ENCODE results near the gene LMX1A. TPM values are rescaled to one million over a fixed set of nuclear protein-coding genes. Genes with fewer than 3 reads are reported as not detected.

LMX1A gene
- total and polyA plus RNA-seq, 7 donors = 0.04 to 1.2 (median 0.46) TPM; not detected in 2

DNA sequence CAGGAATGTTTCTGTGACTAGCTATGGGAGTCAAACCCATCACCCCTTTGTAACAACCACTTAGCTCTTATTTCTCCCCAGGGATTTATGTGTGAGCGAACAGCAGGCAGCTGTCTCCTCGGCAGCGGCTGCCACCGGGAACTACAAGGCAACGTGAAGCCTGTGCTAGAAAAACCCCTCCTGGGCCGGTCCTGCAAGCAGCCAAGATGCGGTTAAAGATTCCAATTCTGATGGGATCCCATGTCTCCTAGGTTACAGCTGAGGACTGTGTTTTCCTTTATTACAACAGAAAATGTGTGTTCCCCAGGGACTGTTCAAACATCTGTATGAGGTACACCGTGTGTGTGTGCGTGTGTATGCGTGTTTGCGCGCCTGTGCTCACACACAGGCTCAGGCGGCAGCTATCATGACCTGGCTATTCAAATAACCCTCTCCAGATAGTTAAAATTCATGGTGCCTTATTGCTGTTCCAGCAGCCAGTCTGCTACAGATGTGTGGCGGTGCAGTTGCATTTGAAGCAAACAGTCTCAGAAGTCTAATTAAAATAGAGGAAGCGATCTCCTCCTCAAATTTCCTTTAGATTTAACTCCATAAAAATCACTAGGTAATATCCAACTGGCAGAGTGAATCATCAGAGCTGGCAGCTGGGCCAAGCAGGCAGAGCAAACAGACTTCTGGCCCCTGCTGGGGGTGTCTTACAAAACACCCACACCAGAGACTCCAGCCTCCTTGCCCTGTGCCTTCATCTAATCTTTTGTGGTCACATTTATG, 68.0 kb downstream of the LMX1A start:
- H3K4me3 ChIP-seq = no peak overlapping the region
- intact Hi-C loops (cut with DNase I) = no loop called here
- H3K4me1 ChIP-seq = peaks cover 0 to 10% (median 0%) of the 10 kb centered on the region in 4 donors
- WGBS, 2 donors = 14 to 47% methylated on average over 15 of the region's 15 CpGs
- peaks cover 0 to 7% (median 0%) of the 10 kb centered on the region in 3 donors for H3K27me3 ChIP-seq
- no peak overlapping the region for H3K27ac ChIP-seq
- DNase-seq = no peak
- no peaks in the 10 kb centered on the region for H3K9me3 ChIP-seq
- no peaks in the 10 kb centered on the region for H3K36me3 ChIP-seq
- TF ChIP-seq, protein P1, sequence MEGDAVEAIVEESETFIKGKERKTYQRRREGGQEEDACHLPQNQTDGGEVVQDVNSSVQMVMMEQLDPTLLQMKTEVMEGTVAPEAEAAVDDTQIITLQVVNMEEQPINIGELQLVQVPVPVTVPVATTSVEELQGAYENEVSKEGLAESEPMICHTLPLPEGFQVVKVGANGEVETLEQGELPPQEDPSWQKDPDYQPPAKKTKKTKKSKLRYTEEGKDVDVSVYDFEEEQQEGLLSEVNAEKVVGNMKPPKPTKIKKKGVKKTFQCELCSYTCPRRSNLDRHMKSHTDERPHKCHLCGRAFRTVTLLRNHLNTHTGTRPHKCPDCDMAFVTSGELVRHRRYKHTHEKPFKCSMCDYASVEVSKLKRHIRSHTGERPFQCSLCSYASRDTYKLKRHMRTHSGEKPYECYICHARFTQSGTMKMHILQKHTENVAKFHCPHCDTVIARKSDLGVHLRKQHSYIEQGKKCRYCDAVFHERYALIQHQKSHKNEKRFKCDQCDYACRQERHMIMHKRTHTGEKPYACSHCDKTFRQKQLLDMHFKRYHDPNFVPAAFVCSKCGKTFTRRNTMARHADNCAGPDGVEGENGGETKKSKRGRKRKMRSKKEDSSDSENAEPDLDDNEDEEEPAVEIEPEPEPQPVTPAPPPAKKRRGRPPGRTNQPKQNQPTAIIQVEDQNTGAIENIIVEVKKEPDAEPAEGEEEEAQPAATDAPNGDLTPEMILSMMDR (IDR thresholded peaks at IDR 0.05) = no peak
- TF ChIP-seq EP300 (IDR thresholded peaks at IDR 0.05) (no peak), POLR2AphosphoS5 (IDR thresholded peaks at IDR 0.05) (no peak), POLR2A (IDR thresholded peaks at IDR 0.05) (no peak)

DNA sequence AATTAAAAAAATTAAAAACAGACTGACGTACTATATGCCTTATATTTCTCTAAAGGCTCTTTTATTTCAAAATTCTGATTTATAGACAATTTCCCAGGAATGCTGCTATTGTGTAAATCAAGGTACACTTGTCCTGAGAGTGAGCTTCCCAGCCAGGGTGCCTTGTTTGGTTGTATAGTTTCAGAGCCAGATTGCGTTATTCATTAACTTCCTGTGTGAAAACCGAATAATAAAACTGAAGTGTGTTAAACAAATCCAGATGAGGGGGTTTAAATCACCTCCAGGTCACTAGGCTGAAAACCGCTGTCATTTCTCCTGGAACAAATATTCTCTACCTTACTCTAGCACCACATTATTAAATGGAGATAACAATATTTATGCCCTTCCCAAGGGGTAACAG, 68.7 kb downstream of the LMX1A start:
- 10 to 55% methylated on average over 4 of the region's 4 CpGs for WGBS, 2 donors
- TF ChIP-seq POLR2A (IDR thresholded peaks at IDR 0.05) = no peak
- no peak for TF ChIP-seq EP300 (IDR thresholded peaks at IDR 0.05)
- TF ChIP-seq POLR2AphosphoS5 (IDR thresholded peaks at IDR 0.05) = no peak
- TF ChIP-seq, protein P1 (IDR thresholded peaks at IDR 0.05) = no peak
- H3K4me3 ChIP-seq = no peak overlapping the region
- H3K27me3 ChIP-seq = peaks cover 0 to 14% (median 0%) of the 10 kb centered on the region in 3 donors
- no peaks in the 10 kb centered on the region for H3K9me3 ChIP-seq
- intact Hi-C loops (cut with DNase I) = no loop called here
- no peak overlapping the region for H3K27ac ChIP-seq
- DNase-seq = no peak
- H3K36me3 ChIP-seq = no peaks in the 10 kb centered on the region
- H3K4me1 ChIP-seq = peaks cover 0 to 10% (median 0%) of the 10 kb centered on the region in 4 donors

DNA sequence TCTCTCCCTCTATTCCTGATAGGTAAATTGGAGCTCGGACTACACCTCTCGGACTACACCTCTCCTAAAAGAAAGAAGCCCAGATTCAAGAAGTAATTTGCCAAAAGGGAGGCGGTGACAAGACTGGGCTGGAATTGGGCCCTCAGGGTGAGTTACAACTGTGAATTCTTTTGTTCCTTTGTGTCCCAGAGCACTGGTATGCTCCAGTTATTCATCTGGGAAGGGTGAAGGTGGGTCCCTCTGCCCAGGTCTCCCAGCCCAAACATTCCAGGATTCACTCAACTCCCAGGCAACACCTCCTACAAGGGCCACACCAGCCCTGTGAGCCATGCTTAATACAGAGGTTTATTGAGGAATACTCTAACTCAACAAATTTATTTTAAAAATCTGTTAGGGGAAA, 69.2 kb downstream of the LMX1A start:
- DNase-seq = no peak
- Histone ChIP-seq H3K9me3 (no peaks in the 10 kb centered on the region), H3K4me3 (no peak overlapping the region), H3K36me3 (no peaks in the 10 kb centered on the region), H3K4me1 (peaks cover 0 to 10% (median 0%) of the 10 kb centered on the region in 4 donors), H3K27ac (no peak overlapping the region), H3K27me3 (peaks cover 0 to 18% (median 0%) of the 10 kb centered on the region in 3 donors)
- 67 to 79% methylated on average over 3 of the region's 3 CpGs for WGBS, 2 donors
- TF ChIP-seq POLR2A (IDR thresholded peaks at IDR 0.05) = no peak
- no peak for TF ChIP-seq POLR2AphosphoS5 (IDR thresholded peaks at IDR 0.05)
- no peak for TF ChIP-seq EP300 (IDR thresholded peaks at IDR 0.05)
- TF ChIP-seq, protein P1 (IDR thresholded peaks at IDR 0.05) = no peak
- intact Hi-C loops (cut with DNase I) = no loop called here

DNA sequence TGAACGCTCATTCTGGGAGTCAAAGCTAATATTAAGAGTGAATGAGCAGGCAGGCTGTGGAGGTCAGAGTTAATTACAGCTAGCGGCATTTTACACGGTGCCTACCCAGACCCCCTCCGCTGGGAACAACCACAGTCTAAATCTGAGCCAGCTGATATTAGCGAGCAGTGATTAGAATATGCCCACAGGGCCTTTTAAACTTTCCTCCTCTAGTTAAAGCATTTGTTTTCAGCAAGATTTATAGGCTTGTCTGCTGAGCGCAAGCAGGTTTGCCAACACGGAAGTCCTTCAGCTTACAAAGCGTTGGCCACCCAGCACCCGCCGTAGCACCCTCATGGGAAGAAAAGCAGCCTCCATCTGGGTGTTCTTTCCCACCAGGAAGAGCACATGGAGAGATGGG, 72.1 kb downstream of the LMX1A start:
- H3K27ac ChIP-seq = no peak overlapping the region
- intact Hi-C loops (cut with DNase I) = no loop called here
- TF ChIP-seq POLR2A (IDR thresholded peaks at IDR 0.05) (no peak), POLR2AphosphoS5 (IDR thresholded peaks at IDR 0.05) (no peak), EP300 (IDR thresholded peaks at IDR 0.05) (no peak)
- TF ChIP-seq, protein P1 (IDR thresholded peaks at IDR 0.05) = no peak
- peaks cover 0 to 26% (median 0%) of the 10 kb centered on the region in 3 donors for H3K27me3 ChIP-seq
- 20 to 44% methylated on average over 10 of the region's 10 CpGs for WGBS, 2 donors
- DNase-seq = no peak
- H3K4me1 ChIP-seq = peaks cover 0 to 10% (median 0%) of the 10 kb centered on the region in 4 donors
- H3K36me3 ChIP-seq = no peaks in the 10 kb centered on the region
- no peak overlapping the region for H3K4me3 ChIP-seq
- H3K9me3 ChIP-seq = no peaks in the 10 kb centered on the region

All from sigmoid colon (tissue), 7 donors.